Stimulated activated CD8-positive, alpha-beta memory T cell treated with anti-CD3 and anti-CD28 coated beads, Interleukin-7, amount 100 ng/mL, for 48 hours (primary cell): ENCODE data around the gene MSRB1.
A peak's percentile ranks its signal among the peaks of the same experiment; 100 is the strongest.

Experiments used
- DNase-seq, 2 donors: peaks; one replicate each; pipeline ENCODE4 v3.0.0-alpha.2; 2020; ENCODE audit warnings: low read depth in 1 of 2; ENCODE audit errors: extremely low read depth in 1 of 2

Gene MSRB1, protein sequence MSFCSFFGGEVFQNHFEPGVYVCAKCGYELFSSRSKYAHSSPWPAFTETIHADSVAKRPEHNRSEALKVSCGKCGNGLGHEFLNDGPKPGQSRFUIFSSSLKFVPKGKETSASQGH

GRCh38 chr16:1942810-1943726, at the start of gene MSRB1:
MSRB1 (minus strand) TSS chr16:1943199; CDS start chr16:1943156, 43 bp downstream.
- DNase-seq = peak; percentile 98 to 100

DNA sequence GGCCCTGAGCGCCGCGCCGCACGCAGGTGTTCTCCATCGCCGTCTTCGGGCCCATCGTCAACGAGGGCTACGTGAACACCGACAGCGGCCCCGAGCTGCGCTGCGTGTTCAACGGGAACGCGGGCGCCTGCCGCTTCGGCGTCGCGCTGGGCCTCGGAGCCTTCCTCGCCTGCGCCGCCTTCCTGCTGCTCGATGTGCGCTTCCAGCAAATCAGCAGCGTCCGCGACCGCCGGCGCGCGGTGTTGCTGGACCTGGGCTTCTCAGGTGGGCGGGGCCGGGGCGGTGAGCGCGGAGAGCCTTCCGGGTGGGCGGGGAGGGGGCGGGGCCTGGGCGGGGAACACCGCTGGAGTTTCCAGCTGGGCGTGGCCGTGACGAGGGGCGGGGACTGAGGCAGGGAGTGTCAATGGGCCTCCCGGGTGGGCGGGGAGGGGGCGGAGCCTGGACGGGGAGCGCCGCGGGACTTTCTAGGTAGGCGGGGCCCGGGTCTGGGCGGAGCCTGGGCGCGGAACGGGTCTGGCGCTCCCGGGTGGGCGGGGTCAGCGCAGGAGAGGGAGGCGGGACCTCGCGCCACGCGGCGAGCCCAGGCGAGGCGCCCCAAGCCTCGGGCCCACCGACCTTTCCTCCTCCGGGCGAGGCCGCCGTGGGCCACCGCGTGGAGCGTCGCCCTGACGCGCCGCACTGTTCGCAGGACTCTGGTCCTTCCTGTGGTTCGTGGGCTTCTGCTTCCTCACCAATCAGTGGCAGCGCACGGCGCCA, 49.1 kb upstream of the MSRB1 start:
- DNase-seq = peak; percentile 92 to 97

DNA sequence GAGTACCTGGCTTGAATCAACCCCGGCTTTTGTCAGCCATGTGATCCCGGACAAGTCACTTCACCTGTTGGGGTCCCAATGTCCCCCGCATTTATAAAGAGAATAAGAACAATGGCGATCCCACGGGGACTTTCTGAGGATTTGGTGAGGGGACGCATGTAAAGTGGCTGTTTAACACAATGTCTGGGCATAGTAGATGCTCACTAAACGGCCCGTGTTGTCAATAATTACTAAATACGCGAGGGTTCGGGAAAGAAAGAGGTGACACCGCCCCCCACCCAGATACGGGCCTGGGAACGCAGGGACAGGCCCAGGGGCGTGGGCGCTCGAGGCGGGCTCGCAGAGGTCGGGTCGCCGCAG, 48.6 kb upstream of the MSRB1 start:
- no peak for DNase-seq

DNA sequence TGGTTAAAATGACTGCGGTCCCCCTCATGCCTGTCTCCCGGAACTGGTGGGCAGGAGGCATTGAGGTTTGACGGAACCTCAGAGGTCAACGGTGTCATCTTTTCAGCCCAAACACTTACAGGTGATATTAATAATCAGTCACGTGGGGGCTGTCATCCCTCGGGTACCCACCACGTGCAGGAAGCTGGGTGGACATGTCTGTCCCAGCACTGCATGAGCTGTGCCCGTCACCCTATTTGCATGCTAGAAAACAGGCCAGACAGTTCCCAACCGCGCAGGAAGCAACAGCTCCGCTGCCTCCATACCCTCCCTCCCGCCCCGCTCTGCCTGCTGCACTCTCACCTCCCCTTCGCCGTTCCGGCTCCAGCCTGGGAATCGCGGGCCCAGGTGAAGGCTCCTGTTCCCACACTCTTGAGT, 48.1 kb upstream of the MSRB1 start:
- no peak for DNase-seq

- DNase-seq = no peak
Measured at GRCh38 chr16:1990351-1991134, 47.5 kb upstream of the MSRB1 start.

DNA sequence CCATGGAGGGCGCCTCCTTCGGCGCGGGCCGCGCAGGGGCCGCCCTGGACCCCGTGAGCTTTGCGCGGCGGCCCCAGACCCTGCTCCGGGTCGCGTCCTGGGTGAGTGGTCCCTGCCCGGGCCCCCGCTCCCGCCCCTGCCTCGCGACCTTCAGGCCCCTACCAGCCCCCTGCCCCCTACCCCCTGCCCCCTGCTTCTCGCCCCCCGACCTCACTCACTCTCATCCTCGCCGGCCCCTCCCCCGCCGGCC, 47.0 kb upstream of the MSRB1 start:
- DNase-seq = no peak

DNA sequence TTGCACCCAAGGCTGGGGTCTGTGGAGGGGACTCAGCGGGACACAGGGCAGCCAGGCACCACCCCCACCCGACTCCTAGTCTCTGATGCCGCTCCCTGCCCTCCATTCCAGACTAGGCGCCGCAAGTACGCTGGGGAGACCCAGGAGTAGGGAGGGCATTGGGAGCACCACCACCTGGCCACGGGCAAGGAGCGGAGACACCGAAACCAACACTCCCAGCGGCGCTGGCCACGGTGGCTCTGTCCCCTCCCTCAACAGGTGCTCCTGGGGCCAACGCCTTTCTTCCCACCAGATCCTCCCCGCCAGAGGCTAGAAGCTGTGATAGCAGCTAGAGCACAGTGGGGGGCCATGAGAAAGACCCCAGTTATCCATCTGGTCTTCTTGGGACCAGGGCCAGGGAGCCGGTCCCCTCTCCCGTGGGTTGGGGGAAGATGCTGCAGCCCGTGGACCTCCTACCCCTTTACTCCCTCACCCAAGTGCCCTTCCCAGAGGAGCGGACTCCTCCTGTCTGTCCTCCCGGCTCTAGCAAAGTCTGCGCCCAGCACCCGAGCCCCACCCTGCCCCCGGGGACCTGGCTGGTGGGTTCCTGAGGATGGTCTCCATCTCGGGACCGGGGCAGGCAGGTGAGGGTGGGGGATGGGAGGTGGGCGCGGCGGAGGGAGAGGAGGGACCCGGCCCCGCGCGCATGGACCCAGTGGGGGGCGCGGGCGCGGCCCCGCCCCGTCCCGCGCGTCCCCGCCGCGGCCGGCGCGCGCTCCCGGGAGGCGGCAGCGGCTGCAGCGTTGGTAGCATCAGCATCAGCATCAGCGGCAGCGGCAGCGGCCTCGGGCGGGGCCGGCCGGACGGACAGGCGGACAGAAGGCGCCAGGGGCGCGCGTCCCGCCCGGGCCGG, 46.5 kb upstream of the MSRB1 start, which contains the start of gene SYNGR3:
SYNGR3 (plus strand) TSS at position 762 of the 892 bp plus-strand sequence. CDS start 133 bp downstream, outside the sequence.
- DNase-seq = no peak

DNA sequence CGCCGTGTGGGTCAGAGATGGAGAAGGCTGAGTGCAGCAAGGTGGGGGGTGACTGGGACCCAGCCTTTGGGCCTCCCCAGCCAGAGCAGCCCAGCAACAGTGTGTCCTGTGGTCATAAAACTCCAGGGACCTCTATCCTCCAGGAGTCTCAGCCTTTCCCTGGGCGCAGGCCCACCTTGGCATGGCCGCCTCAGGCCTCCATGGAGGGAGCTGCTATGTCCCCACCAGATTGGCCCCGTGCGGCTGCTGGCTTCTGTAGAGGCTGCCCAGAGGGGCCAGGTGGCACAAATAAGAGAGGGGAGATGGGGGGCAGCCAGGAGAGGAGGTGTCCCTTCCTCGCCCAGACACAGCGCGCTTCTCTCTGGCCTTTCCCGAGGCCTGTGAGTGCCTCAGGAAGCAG, 44.2 kb upstream of the MSRB1 start:
- no peak for DNase-seq

DNA sequence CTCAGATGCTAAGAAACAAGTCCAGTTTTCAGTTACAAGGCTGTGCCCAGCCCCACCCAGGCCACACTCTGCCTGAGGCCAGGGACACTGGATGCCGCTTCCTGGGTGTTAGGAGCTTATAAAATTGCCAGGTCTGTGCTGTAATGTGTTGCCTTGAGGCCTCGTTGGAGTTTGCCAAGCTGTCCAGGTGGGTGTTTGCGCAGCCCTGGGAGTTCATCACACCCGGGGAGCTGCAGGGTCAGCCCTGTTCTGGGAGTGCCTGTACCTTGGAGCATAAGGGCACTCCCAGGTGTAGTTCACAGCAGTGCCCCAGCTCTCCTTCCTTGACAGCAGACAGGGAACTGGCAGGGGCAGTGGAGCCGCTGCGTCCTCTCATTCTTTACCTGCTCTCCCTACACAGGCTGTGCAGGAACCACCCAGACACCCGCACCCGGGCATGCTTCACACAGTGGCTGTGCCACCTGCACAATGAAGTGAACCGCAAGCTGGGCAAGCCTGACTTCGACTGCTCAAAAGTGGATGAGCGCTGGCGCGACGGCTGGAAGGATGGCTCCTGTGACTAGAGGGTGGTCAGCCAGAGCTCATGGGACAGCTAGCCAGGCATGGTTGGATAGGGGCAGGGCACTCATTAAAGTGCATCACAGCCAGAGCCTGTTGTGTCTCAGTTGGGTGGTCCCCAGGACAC, 42.6 kb upstream of the MSRB1 start:
- DNase-seq = no peak

GRCh38 chr16:1984347-1985225, 41.6 kb upstream of the MSRB1 start:
- DNase-seq = no peak

DNA sequence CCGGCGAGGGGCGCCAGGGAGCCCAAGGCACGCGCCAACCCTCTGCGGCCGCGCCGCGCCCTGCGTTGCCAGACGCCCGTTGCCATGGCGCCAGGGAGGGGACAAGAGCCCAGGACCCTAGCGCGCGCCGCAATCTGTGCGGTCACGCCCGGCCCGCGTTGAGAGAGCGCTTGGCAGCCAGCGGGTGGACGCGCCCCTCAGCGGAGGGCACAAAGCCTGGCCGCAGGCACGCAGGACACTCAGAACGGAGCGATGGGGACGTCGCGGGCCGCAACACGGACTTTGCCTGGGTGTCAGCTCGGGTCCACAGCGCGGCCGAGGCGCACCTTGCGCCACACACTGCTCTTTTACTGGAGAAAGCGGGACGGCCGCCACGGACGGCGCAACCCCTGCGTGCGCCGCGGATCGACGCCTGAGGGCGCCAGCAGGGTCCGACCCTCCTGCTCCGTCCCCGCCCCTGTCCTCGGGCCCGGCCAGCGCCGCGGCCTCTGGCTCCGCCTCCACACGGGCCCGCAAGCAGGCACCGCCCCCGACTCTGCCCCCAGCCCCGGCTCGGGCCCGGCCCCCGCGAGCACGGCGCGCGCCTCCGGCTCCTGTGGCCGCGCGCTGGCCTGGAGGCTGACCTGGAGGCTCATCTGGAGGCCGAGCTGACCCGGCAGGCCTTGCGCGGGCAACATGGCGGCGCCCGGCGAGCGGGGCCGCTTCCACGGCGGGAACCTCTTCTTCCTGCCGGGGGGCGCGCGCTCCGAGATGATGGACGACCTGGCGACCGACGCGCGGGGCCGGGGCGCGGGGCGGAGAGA, 40.7 kb upstream of the MSRB1 start, which contains the start of gene GFER:
GFER (plus strand) TSS at position 650 of the 803 bp plus-strand sequence; CDS start at position 676, 26 bp downstream.
- DNase-seq = peak; percentile 64 to 70

- no peak for DNase-seq
Measured at GRCh38 chr16:1982991-1983543, 40.1 kb upstream of the MSRB1 start.

DNA sequence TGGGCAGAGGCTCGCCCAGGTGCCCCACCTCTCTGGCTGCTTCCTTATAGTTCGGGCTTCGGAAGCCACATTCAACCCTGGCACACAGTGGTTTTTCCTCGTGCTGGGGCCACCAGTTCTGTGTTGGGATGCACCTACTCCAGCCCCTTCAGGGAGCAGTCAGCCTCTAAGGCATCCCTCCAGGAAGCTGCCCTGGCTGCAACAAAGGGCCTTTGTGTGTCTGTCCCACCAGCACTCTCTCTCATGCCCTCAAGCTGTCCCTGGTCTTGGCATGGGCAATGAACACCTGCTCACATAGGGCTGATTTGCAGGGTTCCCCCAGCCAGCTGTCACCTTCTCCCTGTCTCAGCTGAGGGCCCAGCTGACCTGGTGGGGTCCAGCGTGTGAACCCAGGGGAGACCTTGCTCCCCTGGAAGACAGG, 39.0 kb upstream of the MSRB1 start:
- no peak for DNase-seq

GRCh38 chr16:1981398-1981836, 38.4 kb upstream of the MSRB1 start, which contains the start of gene NOXO1:
NOXO1 (minus strand) TSS chr16:1981469; CDS start chr16:1981179, 290 bp downstream.
- DNase-seq = no peak

- no peak for DNase-seq
Measured at GRCh38 chr16:1980770-1981087, 37.7 kb upstream of the MSRB1 start.

GRCh38 chr16:1980030-1980769, 37.2 kb upstream of the MSRB1 start:
- DNase-seq = no peak
